ENCODE measurements around the gene LYSMD3.

DNA sequence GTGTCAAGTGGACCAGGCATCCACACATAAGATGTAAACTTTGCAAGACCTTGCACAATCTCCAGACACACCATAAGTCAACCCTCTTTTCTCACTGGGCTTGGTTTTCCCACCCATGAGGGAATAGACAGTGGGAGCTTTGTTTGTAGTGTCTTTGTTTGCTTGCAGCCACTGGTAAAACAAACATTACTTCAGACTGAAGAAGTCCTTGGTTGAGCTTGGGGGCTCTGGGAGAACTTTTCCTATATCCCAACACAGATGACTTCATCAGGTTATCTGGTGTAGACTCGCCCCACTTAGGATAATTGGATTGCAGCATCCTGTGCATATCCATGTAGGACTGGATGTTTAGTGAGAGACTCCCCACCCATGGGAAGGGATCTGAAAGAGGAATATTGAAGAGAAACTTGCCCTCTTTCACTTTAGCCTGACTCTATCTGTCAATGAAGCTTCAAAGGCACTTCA is 17.7 kb upstream of the LYSMD3 start:
- TF ChIP-seq POLR2AphosphoS5 (IDR thresholded peaks at IDR 0.05) = no peak
- TF ChIP-seq, protein P1, sequence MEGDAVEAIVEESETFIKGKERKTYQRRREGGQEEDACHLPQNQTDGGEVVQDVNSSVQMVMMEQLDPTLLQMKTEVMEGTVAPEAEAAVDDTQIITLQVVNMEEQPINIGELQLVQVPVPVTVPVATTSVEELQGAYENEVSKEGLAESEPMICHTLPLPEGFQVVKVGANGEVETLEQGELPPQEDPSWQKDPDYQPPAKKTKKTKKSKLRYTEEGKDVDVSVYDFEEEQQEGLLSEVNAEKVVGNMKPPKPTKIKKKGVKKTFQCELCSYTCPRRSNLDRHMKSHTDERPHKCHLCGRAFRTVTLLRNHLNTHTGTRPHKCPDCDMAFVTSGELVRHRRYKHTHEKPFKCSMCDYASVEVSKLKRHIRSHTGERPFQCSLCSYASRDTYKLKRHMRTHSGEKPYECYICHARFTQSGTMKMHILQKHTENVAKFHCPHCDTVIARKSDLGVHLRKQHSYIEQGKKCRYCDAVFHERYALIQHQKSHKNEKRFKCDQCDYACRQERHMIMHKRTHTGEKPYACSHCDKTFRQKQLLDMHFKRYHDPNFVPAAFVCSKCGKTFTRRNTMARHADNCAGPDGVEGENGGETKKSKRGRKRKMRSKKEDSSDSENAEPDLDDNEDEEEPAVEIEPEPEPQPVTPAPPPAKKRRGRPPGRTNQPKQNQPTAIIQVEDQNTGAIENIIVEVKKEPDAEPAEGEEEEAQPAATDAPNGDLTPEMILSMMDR (IDR thresholded peaks at IDR 0.05) = no peak

Measured in stomach (tissue), 4 donors.